Ureter (tissue), 1 donor: Measurements from ENCODE around the gene USP3. TPM values are rescaled to one million over a fixed set of nuclear protein-coding genes. Genes with fewer than 3 reads are reported as not detected.

Experiments used
- DNase-seq: peaks from one replicate; pipeline ENCODE4 v3.0.0-alpha.2; 2020; ENCODE audit warnings: low spot score
- total RNA-seq: library from RNA; stranded (reverse); gene quantifications from one replicate; pipeline ENCODE4 v1.2.4, GENCODE V29; 2023
- donor health status: DM: yes; HTN: yes; CAD: no.

Gene USP3
- total RNA-seq, 1 donor from 2014 or later: 107 TPM

- DNase-seq: peak; percentile 62
These were observed 6.5 kb upstream of the USP3 start for GRCh38 chr15:63497642-63498467.

- no peak for DNase-seq
These were observed 5.2 kb upstream of the USP3 start for GRCh38 chr15:63499175-63499549.

- no peak for DNase-seq
These were observed 4.8 kb upstream of the USP3 start for GRCh38 chr15:63499611-63500010.

- DNase-seq: no peak
These were observed 3.8 kb upstream of the USP3 start for GRCh38 chr15:63500265-63501250.

GRCh38 chr15:63501256-63502089 lies 2.9 kb upstream of the USP3 start:
- DNase-seq: peak; percentile 78

- peak; percentile 71 for DNase-seq
These were observed 2.1 kb upstream of the USP3 start for GRCh38 chr15:63502137-63502766.

- DNase-seq: peak; percentile 93
These were observed 1.3 kb upstream of the USP3 start for GRCh38 chr15:63502843-63503738.

GRCh38 chr15:63503739-63504246 lies 600 bp upstream of the USP3 start:
- peak; percentile 77 for DNase-seq

- peak; percentile 76 for DNase-seq
These were observed 817 bp downstream of the USP3 start for GRCh38 chr15:63504979-63505841.

- no peak for DNase-seq
These were observed 1.4 kb downstream of the USP3 start for GRCh38 chr15:63505842-63506222.

GRCh38 chr15:63506537-63507035 lies 2.2 kb downstream of the USP3 start:
- DNase-seq: no peak

- DNase-seq: no peak
These were observed 3.8 kb downstream of the USP3 start for GRCh38 chr15:63507878-63508818.

GRCh38 chr15:63509056-63509954 lies 4.9 kb downstream of the USP3 start:
- no peak for DNase-seq

GRCh38 chr15:63509955-63510940 lies 5.9 kb downstream of the USP3 start:
- DNase-seq: no peak

- DNase-seq: no peak
These were observed 7.8 kb downstream of the USP3 start for GRCh38 chr15:63512148-63512547.
